ENCODE results near the gene SFXN2. TPM values are rescaled to one million over a fixed set of nuclear protein-coding genes. Genes with fewer than 3 reads are reported as not detected.

Gene SFXN2
- total RNA-seq, 1 experiment from 2014 or later, result 21.2 TPM

- intact Hi-C loops (cut with micrococcal nuclease; ENCODE audit: unreplicated experiment), result no loop called here
- Mint-ChIP-seq H3K4me3 (ENCODE audit: low read depth, unreplicated experiment) (no peak overlapping the region), H3K9me3 (ENCODE audit: low read depth, unreplicated experiment) (no peaks in the 10 kb centered on the region), H3K4me1 (ENCODE audit: low read depth, unreplicated experiment) (peaks cover 13% of the 10 kb centered on the region), H3K36me3 (ENCODE audit: insufficient read depth, unreplicated experiment) (peaks cover 24% of the 10 kb centered on the region), H3K27ac (ENCODE audit: unreplicated experiment) (no peak overlapping the region), H3K27me3 (ENCODE audit: unreplicated experiment) (no peaks in the 10 kb centered on the region)
- TF ChIP-seq CTCF (IDR thresholded peaks at IDR 0.05; ENCODE audit: unreplicated experiment), result no peak
- no peak for DNase-seq
- CTCF ChIA-PET, result no interaction called here
- no TSS peak for BruUV-seq (replicated peaks)
Observed at GRCh38 chr10:102710609-102711008, 3.8 kb upstream of the SFXN2 start.

GRCh38 chr10:102712089-102712488, 2.3 kb upstream of the SFXN2 start:
- CTCF ChIA-PET, result no interaction called here
- DNase-seq, result no peak
- Mint-ChIP-seq H3K36me3 (ENCODE audit: insufficient read depth, unreplicated experiment) (peaks cover 24% of the 10 kb centered on the region), H3K27ac (ENCODE audit: unreplicated experiment) (no peak overlapping the region), H3K4me1 (ENCODE audit: low read depth, unreplicated experiment) (peaks cover 21% of the 10 kb centered on the region), H3K27me3 (ENCODE audit: unreplicated experiment) (no peaks in the 10 kb centered on the region), H3K4me3 (ENCODE audit: low read depth, unreplicated experiment) (no peak overlapping the region), H3K9me3 (ENCODE audit: low read depth, unreplicated experiment) (no peaks in the 10 kb centered on the region)
- intact Hi-C loops (cut with micrococcal nuclease; ENCODE audit: unreplicated experiment), result no loop called here
- no peak for TF ChIP-seq CTCF (IDR thresholded peaks at IDR 0.05; ENCODE audit: unreplicated experiment)
- BruUV-seq (replicated peaks), result no TSS peak

- BruUV-seq (replicated peaks), result TSS peak; percentile 40
- H3K27ac Mint-ChIP-seq (ENCODE audit: unreplicated experiment), result no peak overlapping the region
- peak overlapping the region; percentile 94 for H3K4me3 Mint-ChIP-seq (ENCODE audit: low read depth, unreplicated experiment)
- CTCF ChIA-PET, result no interaction called here
- no peaks in the 10 kb centered on the region for H3K27me3 Mint-ChIP-seq (ENCODE audit: unreplicated experiment)
- H3K36me3 Mint-ChIP-seq (ENCODE audit: insufficient read depth, unreplicated experiment), result peaks cover 24% of the 10 kb centered on the region
- no peak for DNase-seq
- TF ChIP-seq CTCF (IDR thresholded peaks at IDR 0.05; ENCODE audit: unreplicated experiment), result no peak
- H3K9me3 Mint-ChIP-seq (ENCODE audit: low read depth, unreplicated experiment), result no peaks in the 10 kb centered on the region
- peaks cover 21% of the 10 kb centered on the region for H3K4me1 Mint-ChIP-seq (ENCODE audit: low read depth, unreplicated experiment)
- intact Hi-C loops (cut with micrococcal nuclease; ENCODE audit: unreplicated experiment), result no loop called here
Observed at GRCh38 chr10:102712843-102713538, 1.4 kb upstream of the SFXN2 start.

GRCh38 chr10:102713539-102713813, 960 bp upstream of the SFXN2 start:
- H3K4me1 Mint-ChIP-seq (ENCODE audit: low read depth, unreplicated experiment), result peaks cover 21% of the 10 kb centered on the region
- BruUV-seq (replicated peaks), result no TSS peak
- no peak for DNase-seq
- intact Hi-C loops (cut with micrococcal nuclease; ENCODE audit: unreplicated experiment), result no loop called here
- H3K27me3 Mint-ChIP-seq (ENCODE audit: unreplicated experiment), result no peaks in the 10 kb centered on the region
- CTCF ChIA-PET, result no interaction called here
- no peaks in the 10 kb centered on the region for H3K9me3 Mint-ChIP-seq (ENCODE audit: low read depth, unreplicated experiment)
- peak overlapping the region; percentile 94 for H3K4me3 Mint-ChIP-seq (ENCODE audit: low read depth, unreplicated experiment)
- peaks cover 24% of the 10 kb centered on the region for H3K36me3 Mint-ChIP-seq (ENCODE audit: insufficient read depth, unreplicated experiment)
- no peak overlapping the region for H3K27ac Mint-ChIP-seq (ENCODE audit: unreplicated experiment)
- no peak for TF ChIP-seq CTCF (IDR thresholded peaks at IDR 0.05; ENCODE audit: unreplicated experiment)
